T-cell (primary cell): Measurements from ENCODE around the gene ASB5. TPM values are rescaled to one million over a fixed set of nuclear protein-coding genes. Genes with fewer than 3 reads are reported as not detected.

Source experiments
- ATAC-seq, 4 experiments: fragments of 200-7000 bp in 3 of 4; fragments of 150-1000 bp in 1 of 4; cut with Tn5 transposase; replicated peaks in 1 of 4; 1 replicate in 3 of 4; 2 replicates in 1 of 4; pipeline ENCODE4 v1.10.0; 2021; ENCODE audit warnings: moderate library complexity in 3 of 4, mild to moderate bottlenecking in 2 of 4, moderate number of reproducible peaks in 1 of 4
- CTCF ChIA-PET, 2 donors: fragments of 300-600 bp; sonication (Branson Sonifier 250); formaldehyde crosslinking; loops; one replicate each; lab custom pipeline; 2022; ENCODE audit warnings: antibody characterized with exemption in 2 of 2; lab: Charles Lee
- POLR2A ChIA-PET, 2 donors: fragments of 300-600 bp; sonication (Branson Sonifier 250); formaldehyde crosslinking; loops; one replicate each; lab custom pipeline; 2022; ENCODE audit warnings: antibody characterized with exemption in 2 of 2; lab: Charles Lee
- DNase-seq, 35 experiments: peaks; one replicate each; pipeline versions ENCODE4 v3.0.0 to v3.0.0-alpha.2; 2013 to 2023
- H3K27ac ChIP-seq: one replicate; pipeline ENCODE4 v1.5.1; 2013; ENCODE audit warnings: low read length
- H3K27me3 ChIP-seq, 2 experiments: replicated peaks in 1 of 2; 1 replicate in 1 of 2; 2 replicates in 1 of 2; pipeline versions ENCODE4 v1.6.1 to v1.7.0; 2013; ENCODE audit warnings: low read length in 1 of 2, mixed read lengths in 1 of 2; ENCODE audit not compliant: control insufficient read depth in 2 of 2, insufficient read depth in 2 of 2; ENCODE audit errors: extremely low read depth in 1 of 2
- H3K36me3 ChIP-seq, 2 donors: 1 replicate in 1 of 2; 2 replicates in 1 of 2; pipeline versions ENCODE4 v1.6.1 to v1.7.0; 2013; ENCODE audit warnings: low read length in 1 of 2; ENCODE audit not compliant: control insufficient read depth in 2 of 2, insufficient read depth in 1 of 2; ENCODE audit errors: extremely low read depth in 1 of 2
- H3K4me1 ChIP-seq, 2 experiments: 1 replicate in 1 of 2; 2 replicates in 1 of 2; pipeline versions ENCODE4 v1.6.1 to v1.7.0; 2013; ENCODE audit warnings: low read length in 2 of 2, mixed read lengths in 1 of 2; ENCODE audit not compliant: insufficient read depth in 2 of 2, control insufficient read depth in 1 of 2; ENCODE audit errors: extremely low read depth in 1 of 2
- H3K4me3 ChIP-seq, 2 donors: 1 replicate in 1 of 2; 2 replicates in 1 of 2; pipeline versions ENCODE4 v1.5.1 to v1.7.0; 2013; ENCODE audit warnings: mild to moderate bottlenecking in 2 of 2, low read length in 1 of 2, moderate library complexity in 1 of 2; ENCODE audit not compliant: control insufficient read depth in 1 of 2; ENCODE audit errors: extremely low read depth in 1 of 2
- H3K9me3 ChIP-seq: 2 replicates; pipeline ENCODE4 v1.7.0; 2013
- H3K27ac Mint-ChIP-seq, 2 donors: one replicate each; pipeline ENCODE4 v1.8.0; 2020 to 2021; ENCODE audit warnings: mild to moderate bottlenecking in 2 of 2, mixed read lengths in 2 of 2
- H3K27me3 Mint-ChIP-seq, 2 donors: one replicate each; pipeline ENCODE4 v1.8.0; 2021 to 2022; ENCODE audit warnings: mixed read lengths in 2 of 2
- H3K36me3 Mint-ChIP-seq: one replicate; pipeline ENCODE4 v1.8.0; 2021; ENCODE audit warnings: mixed read lengths
- H3K4me1 Mint-ChIP-seq, 3 donors: one replicate each; pipeline ENCODE4 v1.8.0; 2020 to 2022; ENCODE audit warnings: mixed read lengths in 3 of 3, mild to moderate bottlenecking in 1 of 3
- H3K4me3 Mint-ChIP-seq, 3 donors: one replicate each; pipeline ENCODE4 v1.8.0; 2020 to 2022; ENCODE audit warnings: mild to moderate bottlenecking in 3 of 3, mixed read lengths in 3 of 3, moderate library complexity in 3 of 3
- H3K9me3 Mint-ChIP-seq, 3 donors: one replicate each; pipeline ENCODE4 v1.8.0; 2020 to 2022; ENCODE audit warnings: mixed read lengths in 3 of 3
- WGBS: methylation state at CpG from one replicate; pipeline ENCODE4 v1.1.5; 2013; ENCODE audit warnings: missing lambda C conversion rate; ENCODE audit not compliant: insufficient coverage; 5-methylcytosine and 5-hydroxymethylcytosine counted together
- total RNA-seq, 35 experiments: library from RNA in 6 of 35; stranded (reverse) in 6 of 35; fragments of 120-200 nt in 1 of 35; gene quantifications; one replicate each; pipeline versions ENCODE4 v1.2.1 to v1.2.4 and lab custom pipeline; 2013 to 2026

ASB5 gene
- total RNA-seq, 5 donors from 2014 or later (not counting 1 experiment from before 2014, with no cell fraction given), result not detected

DNA sequence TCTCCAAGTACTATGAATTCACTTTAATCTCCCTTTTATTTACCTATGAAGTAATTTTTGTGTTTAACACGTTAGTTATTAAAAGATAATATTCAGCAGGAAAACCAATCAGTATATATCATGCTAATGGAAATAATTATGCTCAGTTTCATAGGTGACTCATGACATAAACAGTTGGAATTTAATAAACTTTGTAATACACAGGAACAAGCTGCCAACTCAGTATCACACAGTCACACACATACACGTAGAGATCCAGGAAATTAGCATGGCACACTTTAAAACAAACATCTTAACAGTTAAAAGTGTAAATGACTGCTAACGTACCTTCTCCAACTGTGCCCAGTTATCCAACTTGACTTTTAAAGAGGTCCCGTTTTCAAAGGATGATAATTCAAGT is 75.9 kb downstream of the ASB5 start:
- Histone ChIP-seq H3K27me3 (peaks cover 0 to 12% of the 10 kb centered on the region in 2 experiments), H3K9me3 (no peaks in the 10 kb centered on the region), H3K36me3 (no peaks in the 10 kb centered on the region), H3K4me3 (no peak overlapping the region), H3K4me1 (peaks cover 0 to 8% of the 10 kb centered on the region in 2 experiments), H3K27ac (no peak overlapping the region)
- ATAC-seq (no peak), DNase-seq (no peak)
- H3K27ac Mint-ChIP-seq, result no peak overlapping the region
- ChIA-PET CTCF (no interaction called here), POLR2A (interaction anchor here in 1 of 2 donors (0.6 kb wide), 1 partner anchor 1672 kb away, joined by 4 read pairs; no protein-coding TSS in a partner anchor)
- peaks cover 2% of the 10 kb centered on the region for H3K36me3 Mint-ChIP-seq
- no peaks in the 10 kb centered on the region for H3K9me3 Mint-ChIP-seq
- H3K27me3 Mint-ChIP-seq, result peaks cover 29 to 39% of the 10 kb centered on the region in 2 donors
- no CpG with 5 or more reads among the region's 4 CpGs for WGBS
- H3K4me1 Mint-ChIP-seq, result peaks cover 9% of the 10 kb centered on the region in 3 donors
- H3K4me3 Mint-ChIP-seq, result no peak overlapping the region

DNA sequence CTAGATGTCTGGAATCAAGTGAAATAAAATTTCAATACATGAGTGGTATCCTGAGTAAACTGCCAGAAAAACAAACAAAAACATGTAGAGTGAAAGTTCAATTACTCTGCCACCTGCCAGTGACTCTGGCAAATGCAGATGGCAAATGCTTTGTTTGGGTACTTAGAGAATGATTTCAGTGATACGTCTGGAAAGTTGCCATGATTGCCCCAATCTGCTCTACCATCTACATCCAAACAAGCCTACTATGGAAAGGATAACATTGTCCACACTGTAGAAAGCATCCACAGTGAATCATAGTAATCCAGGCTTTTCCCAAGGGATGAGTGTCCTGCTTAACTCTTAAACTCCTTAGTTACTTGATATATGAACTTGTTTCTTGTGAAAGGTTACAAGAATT is 77.0 kb downstream of the ASB5 start:
- CTCF ChIA-PET, result no interaction called here
- Histone ChIP-seq H3K4me3 (no peak overlapping the region), H3K36me3 (no peaks in the 10 kb centered on the region), H3K27me3 (peaks cover 0 to 19% of the 10 kb centered on the region in 2 experiments), H3K9me3 (no peaks in the 10 kb centered on the region), H3K4me1 (peaks cover 0 to 8% of the 10 kb centered on the region in 2 experiments), H3K27ac (no peak overlapping the region)
- no peak overlapping the region for H3K4me3 Mint-ChIP-seq
- no peaks in the 10 kb centered on the region for H3K9me3 Mint-ChIP-seq
- POLR2A ChIA-PET, result no interaction called here
- ATAC-seq (no peak), DNase-seq (no peak)
- H3K4me1 Mint-ChIP-seq, result peaks cover 9% of the 10 kb centered on the region in 3 donors
- peaks cover 29 to 42% of the 10 kb centered on the region in 2 donors for H3K27me3 Mint-ChIP-seq
- H3K36me3 Mint-ChIP-seq, result peaks cover 2% of the 10 kb centered on the region
- H3K27ac Mint-ChIP-seq, result no peak overlapping the region
- no CpG with 5 or more reads among the region's 1 CpG for WGBS

DNA sequence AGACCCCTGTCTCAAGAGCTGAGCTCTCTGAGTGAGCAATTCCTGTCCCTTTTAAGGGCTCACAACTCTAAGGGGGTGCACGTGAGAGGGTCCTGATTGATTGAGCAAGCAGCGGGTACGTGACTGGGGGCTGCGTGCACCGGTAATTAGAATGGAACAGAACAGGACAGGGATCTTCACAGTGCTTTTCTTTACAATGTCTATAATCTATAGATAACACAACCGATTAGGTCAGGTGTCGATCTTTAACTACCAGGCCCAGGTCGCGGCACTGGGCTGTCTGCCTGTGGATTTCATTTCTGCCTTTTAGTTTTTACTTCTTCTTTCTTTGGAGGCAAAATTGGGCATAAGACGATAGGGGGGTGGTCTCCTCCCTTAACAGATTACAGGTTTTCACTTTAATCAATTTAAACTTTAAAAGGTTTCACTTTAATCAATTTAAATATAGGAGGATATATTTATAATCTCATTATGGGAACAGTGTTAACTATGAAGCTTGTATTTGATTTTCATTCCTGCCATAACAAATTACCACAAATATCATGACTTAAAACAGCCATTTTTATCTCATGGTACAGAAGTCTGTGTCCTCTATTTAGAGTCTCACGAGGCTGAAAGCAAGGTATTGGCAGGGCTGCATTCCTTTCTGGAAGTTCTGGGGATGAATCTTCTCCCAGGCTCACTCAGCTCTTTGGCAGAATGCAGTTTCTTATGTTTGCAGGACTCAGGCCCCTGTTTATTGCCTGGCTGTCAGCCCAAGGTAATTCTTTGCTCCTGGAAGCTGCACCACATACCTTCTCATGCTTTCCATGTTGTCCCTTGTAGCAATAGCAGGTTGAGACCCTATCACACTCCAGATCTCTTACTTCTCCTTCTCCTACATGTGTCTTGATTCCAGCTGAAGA is 78.9 kb downstream of the ASB5 start:
- ChIA-PET POLR2A (no interaction called here), CTCF (no interaction called here)
- DNase-seq (no peak), ATAC-seq (no peak)
- Mint-ChIP-seq H3K9me3 (no peaks in the 10 kb centered on the region), H3K27ac (no peak overlapping the region), H3K27me3 (peaks cover 32 to 54% of the 10 kb centered on the region in 2 donors), H3K4me1 (peaks cover 0 to 2% (median 2%) of the 10 kb centered on the region in 3 donors), H3K36me3 (no peaks in the 10 kb centered on the region), H3K4me3 (no peak overlapping the region)
- 29% methylated on average over 1 of the region's 11 CpGs for WGBS
- Histone ChIP-seq H3K9me3 (no peaks in the 10 kb centered on the region), H3K27me3 (peaks cover 0 to 17% of the 10 kb centered on the region in 2 experiments), H3K4me1 (peaks cover 0 to 5% of the 10 kb centered on the region in 2 experiments), H3K36me3 (no peaks in the 10 kb centered on the region), H3K27ac (no peak overlapping the region), H3K4me3 (no peak overlapping the region)

DNA sequence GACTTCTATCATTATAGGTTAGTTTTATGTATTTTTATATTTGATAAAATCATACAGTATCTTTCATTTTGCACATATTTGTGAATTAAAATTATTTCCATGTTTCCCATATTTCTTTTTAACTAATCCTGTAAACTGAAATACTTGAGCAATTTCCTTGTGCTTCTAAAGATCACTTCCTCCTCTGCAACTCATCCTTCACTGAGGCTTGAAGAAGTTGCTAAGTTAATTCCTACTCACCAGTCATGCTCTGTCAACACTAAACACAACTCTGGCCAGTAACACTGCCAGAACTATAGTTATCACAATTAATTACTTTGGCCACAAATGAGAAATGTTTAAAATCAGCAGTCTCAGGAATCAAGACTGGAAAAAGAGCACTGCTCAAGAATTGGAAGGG is 80.4 kb downstream of the ASB5 start:
- ChIA-PET POLR2A (no interaction called here), CTCF (no interaction called here)
- Histone ChIP-seq H3K4me3 (no peak overlapping the region), H3K36me3 (no peaks in the 10 kb centered on the region), H3K4me1 (no peaks in the 10 kb centered on the region), H3K27ac (no peak overlapping the region), H3K9me3 (no peaks in the 10 kb centered on the region), H3K27me3 (peaks cover 0 to 11% of the 10 kb centered on the region in 2 experiments)
- H3K4me1 Mint-ChIP-seq, result no peaks in the 10 kb centered on the region
- H3K4me3 Mint-ChIP-seq, result no peak overlapping the region
- no peak for ATAC-seq
- H3K36me3 Mint-ChIP-seq, result no peaks in the 10 kb centered on the region
- peaks cover 37 to 60% of the 10 kb centered on the region in 2 donors for H3K27me3 Mint-ChIP-seq
- H3K27ac Mint-ChIP-seq, result no peak overlapping the region
- H3K9me3 Mint-ChIP-seq, result no peaks in the 10 kb centered on the region
- no peak for DNase-seq

DNA sequence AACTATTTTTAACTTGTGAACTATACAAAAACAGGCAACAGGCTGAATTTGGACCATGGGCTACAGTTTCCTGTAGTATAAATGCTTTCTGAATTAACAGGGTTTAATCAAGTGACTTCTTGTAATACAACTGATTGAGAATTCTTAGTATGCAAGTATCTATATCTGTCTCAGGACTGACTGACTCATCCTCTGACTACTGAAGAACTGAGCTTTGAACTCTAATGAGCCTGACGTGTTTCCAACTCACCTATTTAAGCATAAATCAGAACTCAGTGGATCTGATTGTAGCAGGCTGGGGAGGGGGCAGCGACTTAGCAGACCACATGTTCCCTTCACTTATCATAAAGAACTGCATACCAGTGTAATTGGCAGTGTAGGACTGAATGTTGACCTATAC is 81.4 kb downstream of the ASB5 start:
- Mint-ChIP-seq H3K4me1 (no peaks in the 10 kb centered on the region), H3K4me3 (no peak overlapping the region), H3K27me3 (peaks cover 40 to 59% of the 10 kb centered on the region in 2 donors), H3K9me3 (no peaks in the 10 kb centered on the region), H3K36me3 (no peaks in the 10 kb centered on the region), H3K27ac (no peak overlapping the region)
- no peaks in the 10 kb centered on the region for H3K36me3 ChIP-seq
- WGBS, result no CpG with 5 or more reads among the region's 2 CpGs
- no peaks in the 10 kb centered on the region for H3K4me1 ChIP-seq
- no peak overlapping the region for H3K27ac ChIP-seq
- CTCF ChIA-PET, result no interaction called here
- ATAC-seq, result no peak
- no peak overlapping the region for H3K4me3 ChIP-seq
- no peaks in the 10 kb centered on the region for H3K9me3 ChIP-seq
- peaks cover 0 to 11% of the 10 kb centered on the region in 2 experiments for H3K27me3 ChIP-seq
- POLR2A ChIA-PET, result no interaction called here
- no peak for DNase-seq

DNA sequence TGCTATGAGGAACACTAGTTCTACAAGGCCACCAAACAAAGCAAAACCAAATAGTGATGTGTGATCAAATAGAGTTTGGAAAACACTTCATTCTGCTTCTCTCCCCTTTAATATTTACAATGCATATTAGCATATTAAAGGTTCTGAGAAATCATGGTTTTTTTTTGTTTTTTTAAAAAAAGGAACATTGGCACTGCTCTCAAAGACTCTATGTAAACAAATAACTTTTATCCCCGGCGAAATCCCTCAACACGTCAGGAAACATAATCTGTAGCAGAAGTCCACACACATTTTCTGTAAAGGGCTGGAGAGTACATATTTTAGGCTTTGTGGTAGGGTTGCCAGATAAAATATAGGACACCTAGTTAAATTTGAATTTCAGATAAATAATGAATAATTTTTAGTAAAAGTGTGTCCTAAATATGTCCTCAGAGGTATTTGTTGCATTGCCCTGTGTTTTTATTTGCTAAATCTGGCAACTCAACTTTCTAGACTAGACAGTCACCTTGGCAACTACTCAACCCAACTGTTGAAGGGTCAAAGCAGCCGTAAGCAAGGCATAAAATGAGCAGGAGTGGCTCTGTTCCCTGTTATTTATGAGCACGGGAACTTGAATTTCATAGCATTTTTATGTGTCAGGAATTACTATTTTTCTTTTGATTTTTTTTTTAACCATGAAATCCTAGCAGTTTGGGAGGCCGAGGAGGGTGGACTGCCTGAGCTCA is 82.2 kb downstream of the ASB5 start:
- ATAC-seq (no peak), DNase-seq (no peak)
- Mint-ChIP-seq H3K9me3 (no peaks in the 10 kb centered on the region), H3K4me1 (no peaks in the 10 kb centered on the region), H3K4me3 (no peak overlapping the region), H3K27ac (no peak overlapping the region), H3K36me3 (no peaks in the 10 kb centered on the region), H3K27me3 (peaks cover 37 to 55% of the 10 kb centered on the region in 2 donors)
- H3K36me3 ChIP-seq, result no peaks in the 10 kb centered on the region
- no peak overlapping the region for H3K4me3 ChIP-seq
- ChIA-PET CTCF (no interaction called here), POLR2A (no interaction called here)
- peaks cover 0 to 11% of the 10 kb centered on the region in 2 experiments for H3K27me3 ChIP-seq
- H3K27ac ChIP-seq, result no peak overlapping the region
- no peaks in the 10 kb centered on the region for H3K4me1 ChIP-seq
- 100% methylated on average over 1 of the region's 6 CpGs for WGBS
- no peaks in the 10 kb centered on the region for H3K9me3 ChIP-seq
